Measurements from ENCODE around the gene EXO1.
"Not testable (repeated sequence)": the region's sequence is repeated elsewhere in the genome, so short reads cannot be mapped to it uniquely, and the experiment has no call there.

EXO1 gene

DNA sequence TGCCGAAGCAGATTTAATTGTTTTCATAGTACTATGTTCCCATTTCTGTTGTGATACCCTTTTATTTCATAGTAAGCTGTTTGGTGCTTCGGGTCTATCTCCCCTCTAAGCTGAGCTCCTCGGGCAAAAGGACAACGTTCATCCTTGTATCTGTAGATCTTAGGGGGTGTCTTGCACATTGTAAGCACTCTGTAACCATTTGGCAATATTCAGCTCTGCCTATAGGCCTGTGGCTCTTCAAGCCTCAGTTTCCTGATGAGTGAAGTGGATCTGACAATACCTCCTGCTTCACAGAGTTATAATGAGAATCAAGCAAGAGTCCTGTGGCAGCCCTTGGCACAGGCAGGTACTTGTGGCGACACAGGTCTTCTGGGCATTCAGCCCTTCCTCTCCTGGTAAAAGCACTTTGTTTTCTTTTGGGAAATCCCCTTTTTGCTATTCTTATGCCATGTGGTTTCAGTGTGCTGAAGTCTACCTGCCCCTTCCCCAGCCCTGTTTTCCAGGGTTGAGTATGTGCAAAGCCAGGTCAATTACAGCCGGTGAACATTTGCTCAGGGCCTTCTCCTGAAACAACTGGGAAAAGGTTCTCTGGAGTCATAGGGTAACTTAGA, 8.5 kb upstream of the EXO1 start:
- no peak for TF ChIP-seq JUND (IDR thresholded peaks at IDR 0.05; ENCODE audit: low read depth)
- in situ Hi-C loops (cut with HindIII; ENCODE audit: low pct_unique_long_range_greater_than_20kb, low sequenced_read_pairs): no loop called here
- no peak for DNase-seq (ENCODE audit: low read depth in 1 of 2, low spot score in 1 of 2)

DNA sequence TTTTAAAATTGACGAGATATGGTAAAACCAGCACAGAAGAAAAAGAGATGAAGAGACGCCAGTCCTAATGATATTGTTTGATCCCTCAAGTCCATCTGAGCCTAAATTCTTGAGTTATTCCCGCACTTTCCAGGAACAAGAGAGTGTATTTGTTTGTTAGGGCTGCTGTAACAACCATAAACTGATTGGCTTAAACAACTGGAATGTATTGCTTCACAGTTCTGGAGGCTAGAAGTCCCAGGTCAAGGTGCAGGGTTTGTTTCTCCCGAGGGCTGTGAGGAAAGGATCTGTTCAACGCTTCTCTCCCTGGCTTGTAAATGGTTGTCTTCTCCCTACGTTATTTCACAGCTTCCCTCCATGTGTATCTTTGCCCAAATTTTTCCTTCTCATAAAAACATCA, 7.8 kb upstream of the EXO1 start:
- in situ Hi-C loops (cut with HindIII; ENCODE audit: low pct_unique_long_range_greater_than_20kb, low sequenced_read_pairs): no loop called here
- no peak for TF ChIP-seq JUND (IDR thresholded peaks at IDR 0.05; ENCODE audit: low read depth)
- peak in 1 of 2 experiments; percentile 4 for DNase-seq (ENCODE audit: low read depth in 1 of 2, low spot score in 1 of 2)

DNA sequence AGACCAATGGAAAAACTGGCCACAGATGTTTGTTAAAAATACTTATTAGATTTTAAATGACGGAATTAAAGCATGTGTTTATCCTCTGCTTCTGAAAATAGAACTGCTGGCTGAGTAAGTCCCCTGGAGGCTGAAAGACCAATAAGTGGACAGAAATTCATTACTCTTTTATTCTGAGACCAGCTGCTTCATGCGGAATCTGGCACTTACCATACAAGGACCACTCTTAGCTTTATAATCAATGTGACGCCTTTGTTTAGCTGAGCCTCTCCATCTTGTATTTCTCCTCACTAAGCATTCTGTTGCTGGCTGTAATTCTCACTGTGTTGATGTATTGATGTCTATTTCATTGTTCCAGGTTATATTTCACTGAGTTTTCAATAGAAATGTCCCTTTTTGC, 6.3 kb upstream of the EXO1 start:
- TF ChIP-seq JUND (IDR thresholded peaks at IDR 0.05; ENCODE audit: low read depth): no peak
- in situ Hi-C loops (cut with HindIII; ENCODE audit: low pct_unique_long_range_greater_than_20kb, low sequenced_read_pairs): no loop called here
- no peak for DNase-seq (ENCODE audit: low read depth in 1 of 2, low spot score in 1 of 2)

DNA sequence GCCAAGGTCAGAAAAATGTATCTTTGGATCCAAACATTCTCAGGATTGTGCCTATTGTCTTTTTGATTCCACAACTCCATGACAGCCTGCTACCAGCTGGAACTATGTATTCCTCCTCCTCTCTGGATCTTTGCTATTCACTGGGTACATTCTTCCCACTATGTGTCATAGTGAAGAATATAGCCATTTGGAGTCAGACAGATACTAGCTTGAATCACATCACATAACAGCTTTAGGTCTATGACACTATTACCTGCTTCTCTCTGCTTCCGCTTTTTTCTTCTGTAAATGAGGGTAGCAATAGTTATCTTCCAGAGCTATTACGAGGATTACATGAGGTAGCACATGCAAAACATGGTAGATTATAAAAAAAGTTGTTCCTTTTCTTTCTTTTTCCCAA, 5.4 kb upstream of the EXO1 start:
- in situ Hi-C loops (cut with HindIII; ENCODE audit: low pct_unique_long_range_greater_than_20kb, low sequenced_read_pairs): no loop called here
- no peak for DNase-seq (ENCODE audit: low read depth in 1 of 2, low spot score in 1 of 2)

DNA sequence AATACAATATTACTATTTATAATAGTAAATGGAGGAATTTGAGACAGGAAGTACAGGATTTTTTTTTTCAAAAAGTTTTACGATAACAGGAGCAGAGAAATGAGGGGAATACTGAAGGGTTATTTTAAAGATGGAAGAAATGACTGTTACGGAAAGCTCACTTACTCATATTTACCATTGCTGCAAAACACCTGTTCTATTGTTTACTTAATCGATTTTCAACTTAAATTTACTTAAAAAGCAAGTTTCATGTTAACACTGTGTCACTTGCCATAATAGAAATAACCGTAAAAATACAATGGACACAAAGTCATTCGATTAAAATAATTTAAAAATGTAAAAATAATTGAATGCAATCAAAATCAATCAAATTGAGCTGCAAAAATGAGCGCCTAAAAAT, 3.4 kb upstream of the EXO1 start:
- DNase-seq (ENCODE audit: low read depth in 1 of 2, low spot score in 1 of 2): no peak
- no peak for TF ChIP-seq JUND (IDR thresholded peaks at IDR 0.05; ENCODE audit: low read depth)
- in situ Hi-C loops (cut with HindIII; ENCODE audit: low pct_unique_long_range_greater_than_20kb, low sequenced_read_pairs): no loop called here

More for the DNA sequence above, 5.4 kb upstream of the EXO1 start:
- no peak for TF ChIP-seq JUND (IDR thresholded peaks at IDR 0.05; ENCODE audit: low read depth)

DNA sequence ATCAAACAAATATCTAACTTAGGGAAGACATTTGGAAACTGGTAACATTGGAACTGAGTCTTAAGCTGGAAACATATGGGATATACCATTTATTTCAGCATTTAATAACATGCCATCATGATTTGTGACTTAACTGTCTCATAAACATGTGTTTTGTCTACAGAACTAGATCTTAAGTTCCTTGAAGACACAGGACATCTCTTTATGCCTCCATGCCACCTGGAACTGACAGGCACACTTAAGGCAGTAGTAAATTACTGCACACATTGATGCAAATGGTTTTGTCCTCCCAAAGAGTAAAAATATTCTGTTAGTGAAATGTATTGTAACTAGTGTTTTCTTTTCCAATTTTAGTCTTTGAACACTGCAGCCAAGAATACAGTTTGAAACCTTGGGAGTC, 1.6 kb upstream of the EXO1 start:
- no peak for DNase-seq (ENCODE audit: low read depth in 1 of 2, low spot score in 1 of 2)
- TF ChIP-seq JUND (IDR thresholded peaks at IDR 0.05; ENCODE audit: low read depth): no peak
- in situ Hi-C loops (cut with HindIII; ENCODE audit: low pct_unique_long_range_greater_than_20kb, low sequenced_read_pairs): no loop called here

DNA sequence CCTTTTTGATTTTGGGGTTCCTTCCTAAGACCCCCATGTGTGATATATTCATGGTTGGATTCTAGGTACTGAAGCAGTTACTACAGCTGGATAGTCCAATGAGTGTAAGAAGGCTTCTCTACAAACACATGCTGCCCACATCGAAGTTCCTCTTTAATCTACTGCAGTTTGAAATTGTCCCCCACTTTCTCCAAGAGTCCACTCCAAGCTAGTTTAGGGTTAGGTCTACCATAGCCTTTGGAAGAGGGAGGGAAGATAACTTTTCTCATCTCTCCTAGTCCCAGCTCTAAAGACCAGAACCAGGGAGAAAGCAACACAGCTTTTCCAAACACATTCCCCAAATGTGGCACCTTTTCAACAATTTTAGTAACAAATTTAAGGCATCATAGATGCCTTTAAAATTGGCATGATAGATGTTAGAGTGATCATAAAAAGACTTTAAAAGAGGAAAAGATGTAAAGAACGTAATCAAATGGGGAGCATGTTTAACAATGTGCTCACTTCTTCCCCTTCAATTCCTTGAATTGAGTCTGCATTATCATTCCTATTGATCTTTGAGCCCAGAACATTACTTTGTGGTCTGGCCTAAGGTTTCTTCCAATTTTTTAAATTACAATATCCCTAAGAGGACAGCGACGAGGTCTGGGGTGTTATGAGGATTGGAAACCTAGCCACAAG, 1.0 kb upstream of the EXO1 start:
- TF ChIP-seq JUND (IDR thresholded peaks at IDR 0.05; ENCODE audit: low read depth): no peak
- no peak for DNase-seq (ENCODE audit: low read depth in 1 of 2, low spot score in 1 of 2)
- in situ Hi-C loops (cut with HindIII; ENCODE audit: low pct_unique_long_range_greater_than_20kb, low sequenced_read_pairs): no loop called here

DNA sequence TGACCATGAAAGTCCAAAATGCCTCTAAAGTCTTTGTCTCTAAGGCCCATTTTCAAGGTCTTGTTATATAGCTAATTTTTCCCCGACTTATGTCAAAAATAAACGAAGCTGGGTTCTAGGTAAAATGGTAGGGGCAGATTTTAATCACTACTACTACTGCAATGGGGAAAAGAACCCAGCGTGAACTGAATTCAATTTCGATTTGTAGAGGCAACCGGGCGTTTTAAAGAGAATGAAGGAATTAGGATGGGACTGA, 536 bp upstream of the EXO1 start:
- in situ Hi-C loops (cut with HindIII; ENCODE audit: low pct_unique_long_range_greater_than_20kb, low sequenced_read_pairs): no loop called here
- TF ChIP-seq JUND (IDR thresholded peaks at IDR 0.05; ENCODE audit: low read depth): no peak
- DNase-seq (ENCODE audit: low read depth in 1 of 2, low spot score in 1 of 2): no peak

DNA sequence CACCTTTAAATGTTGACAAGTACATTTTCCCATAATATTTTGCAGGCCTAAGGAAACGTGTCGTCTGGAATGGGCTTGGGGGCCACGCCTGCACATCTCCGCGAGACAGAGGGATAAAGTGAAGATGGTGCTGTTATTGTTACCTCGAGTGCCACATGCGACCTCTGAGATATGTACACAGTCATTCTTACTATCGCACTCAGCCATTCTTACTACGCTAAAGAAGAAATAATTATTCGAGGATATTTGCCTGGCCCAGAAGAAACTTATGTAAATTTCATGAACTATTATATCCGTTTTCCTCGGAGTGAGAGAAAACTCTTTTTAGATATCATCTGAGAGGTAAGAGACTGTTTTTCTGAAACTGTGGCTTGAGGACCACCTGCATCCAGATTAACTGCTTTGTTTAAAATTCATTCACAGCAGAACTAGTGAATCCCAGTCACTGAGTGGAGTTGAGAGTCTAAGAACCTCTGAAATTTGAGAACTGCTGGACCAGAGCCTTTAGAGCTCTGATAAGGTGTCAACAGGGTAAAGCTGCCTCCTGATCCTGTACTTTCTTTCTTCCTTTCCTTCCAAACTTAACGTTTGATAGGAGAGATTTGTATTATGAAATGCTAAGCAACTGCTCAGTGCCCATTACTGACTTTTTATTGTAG, 811 bp downstream of the EXO1 start:
- DNase-seq (ENCODE audit: low read depth in 1 of 2, low spot score in 1 of 2): no peak
- TF ChIP-seq JUND (IDR thresholded peaks at IDR 0.05; ENCODE audit: low read depth): no peak
- in situ Hi-C loops (cut with HindIII; ENCODE audit: low pct_unique_long_range_greater_than_20kb, low sequenced_read_pairs): no loop called here

DNA sequence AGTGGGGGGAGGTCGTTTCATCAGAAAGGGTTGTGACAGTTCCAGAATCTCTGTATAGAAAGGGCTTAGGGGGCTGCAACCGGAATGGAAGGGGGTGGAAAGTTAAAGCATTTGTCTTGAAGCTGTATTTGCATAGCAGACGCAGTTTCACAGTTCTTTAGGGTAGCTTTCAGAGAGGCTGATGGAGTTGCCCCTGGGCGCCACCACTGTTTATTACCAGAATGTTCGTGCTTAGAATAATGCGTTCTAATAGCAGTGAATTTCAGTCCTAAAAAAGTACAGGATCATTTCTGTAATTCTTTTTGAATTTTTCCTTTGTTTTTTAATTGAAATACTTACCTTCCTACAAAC, 1.3 kb downstream of the EXO1 start:
- no peak for DNase-seq (ENCODE audit: low read depth in 1 of 2, low spot score in 1 of 2)
- in situ Hi-C loops (cut with HindIII; ENCODE audit: low pct_unique_long_range_greater_than_20kb, low sequenced_read_pairs): no loop called here
- no peak for TF ChIP-seq JUND (IDR thresholded peaks at IDR 0.05; ENCODE audit: low read depth)

DNA sequence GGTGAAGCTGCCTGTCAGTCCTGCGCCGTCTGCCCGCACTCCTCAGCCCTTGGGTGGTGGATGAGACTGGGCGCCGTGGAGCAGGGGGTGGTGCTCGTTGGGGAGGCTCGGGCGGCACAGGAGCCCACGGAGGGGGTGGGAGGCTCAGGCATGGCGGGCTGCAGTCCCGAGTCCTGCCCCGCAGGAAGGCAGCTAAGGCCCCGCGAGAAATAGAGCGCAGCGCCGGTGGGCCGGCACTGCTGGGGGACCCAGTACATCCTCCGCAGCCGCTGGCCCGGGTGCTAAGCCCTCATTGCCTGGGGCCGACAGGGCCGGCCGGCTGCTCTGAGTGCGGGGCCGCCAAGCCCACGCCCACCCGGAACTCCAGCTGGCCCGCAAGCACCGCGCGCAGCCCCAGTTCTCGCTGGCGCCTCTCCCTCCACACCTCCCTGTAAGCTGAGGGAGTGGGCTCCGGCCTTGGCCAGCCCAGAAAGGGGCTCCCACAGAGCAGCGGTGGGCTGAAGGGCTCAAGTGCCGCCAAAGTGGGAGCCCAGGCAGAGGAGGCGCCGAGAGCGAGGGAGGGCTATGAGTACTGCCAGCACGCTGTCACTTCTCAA, 7.6 kb downstream of the EXO1 start:
- in situ Hi-C loops (cut with HindIII; ENCODE audit: low pct_unique_long_range_greater_than_20kb, low sequenced_read_pairs); DNase-seq (ENCODE audit: low read depth in 1 of 2, low spot score in 1 of 2): not testable (repeated sequence)

DNA sequence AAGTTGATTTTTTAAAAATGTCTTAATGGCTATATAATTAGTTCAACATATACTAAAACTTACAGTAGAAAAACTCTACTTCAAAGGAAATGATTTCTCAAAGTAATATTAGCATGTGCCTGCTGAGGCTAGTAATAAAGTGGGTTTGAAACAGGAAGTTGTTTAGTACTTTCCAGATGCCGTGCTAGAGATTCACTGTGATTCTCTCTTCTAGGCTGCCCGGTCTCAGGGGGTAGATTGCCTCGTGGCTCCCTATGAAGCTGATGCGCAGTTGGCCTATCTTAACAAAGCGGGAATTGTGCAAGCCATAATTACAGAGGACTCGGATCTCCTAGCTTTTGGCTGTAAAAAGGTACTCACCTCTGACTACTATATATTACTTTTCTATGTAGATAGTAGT, 9.1 kb downstream of the EXO1 start:
- no peak for TF ChIP-seq JUND (IDR thresholded peaks at IDR 0.05; ENCODE audit: low read depth)
- DNase-seq (ENCODE audit: low read depth in 1 of 2, low spot score in 1 of 2): no peak
- in situ Hi-C loops (cut with HindIII; ENCODE audit: low pct_unique_long_range_greater_than_20kb, low sequenced_read_pairs): no loop called here

DNA sequence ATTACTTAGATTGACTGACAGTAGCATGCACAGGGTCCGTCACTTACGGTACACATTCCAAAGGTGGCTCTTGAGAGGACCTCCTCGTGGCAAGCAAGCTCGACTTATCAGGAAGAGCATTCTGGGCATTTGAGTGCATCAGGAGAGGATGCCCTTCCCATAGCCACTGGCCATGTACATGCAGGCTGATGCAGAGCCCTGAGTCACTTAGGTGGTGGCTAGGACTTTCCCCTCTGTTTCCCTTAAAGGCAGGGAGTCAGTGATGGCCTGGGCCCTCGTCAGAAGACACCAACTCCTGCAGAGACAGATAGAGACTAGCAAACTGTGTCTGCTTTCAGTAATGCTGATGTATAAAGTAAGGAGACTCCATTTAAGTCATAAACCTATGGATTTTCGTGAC, 12.9 kb downstream of the EXO1 start:
- TF ChIP-seq JUND (IDR thresholded peaks at IDR 0.05; ENCODE audit: low read depth): no peak
- in situ Hi-C loops (cut with HindIII; ENCODE audit: low pct_unique_long_range_greater_than_20kb, low sequenced_read_pairs): no loop called here
- no peak for DNase-seq (ENCODE audit: low read depth in 1 of 2, low spot score in 1 of 2)
